H1 (cell line): Measurements from ENCODE around the gene DHCR24. TPM values are rescaled to one million over a fixed set of nuclear protein-coding genes. Genes with fewer than 3 reads are reported as not detected.

ENCODE experiments used
- CTCF ChIA-PET: fragments of 300-600 bp; sonication (Branson Sonifier 250); formaldehyde crosslinking; loops from one replicate; lab custom pipeline; 2021; ENCODE audit not compliant: partially characterized antibody; lab: Charles Lee
- POLR2A ChIA-PET: fragments of 300-600 bp; sonication (Branson Sonifier 250); formaldehyde crosslinking; loops from one replicate; lab custom pipeline; 2021; ENCODE audit warnings: inconsistent platforms; ENCODE audit not compliant: partially characterized antibody; lab: Charles Lee
- DNase-seq, 2 experiments: peaks; one replicate each; pipeline versions ENCODE4 v3.0.0 to v3.0.0-alpha.2; 2010 to 2022; ENCODE audit warnings: low spot score in 2 of 2, low read depth in 1 of 2, mixed read lengths in 1 of 2
- FAIRE-seq: peaks from 2 replicates; lab custom pipeline; 2011; peaks lifted over from hg19 to GRCh38; lab: Jason Lieb, UNC
- H2AFZ ChIP-seq: 2 replicates; pipeline ENCODE4 v1.8.1; 2012; ENCODE audit warnings: low read length, inconsistent platforms
- H2AK5ac ChIP-seq: 2 replicates; pipeline ENCODE4 v1.6.1; 2013; ENCODE audit warnings: low read depth, low read length
- H2BK120ac ChIP-seq: replicated peaks from 2 replicates; pipeline ENCODE3; 2013; ENCODE audit warnings: low read depth, low read length, inconsistent platforms
- H2BK12ac ChIP-seq: 2 replicates; pipeline ENCODE4 v1.6.1; 2013; ENCODE audit warnings: low read depth, low read length
- H2BK15ac ChIP-seq: 2 replicates; pipeline ENCODE4 v1.6.1; 2013; ENCODE audit warnings: low read length
- H2BK20ac ChIP-seq: 2 replicates; pipeline ENCODE4 v1.6.1; 2013; ENCODE audit warnings: low read length
- H2BK5ac ChIP-seq: 2 replicates; pipeline ENCODE4 v1.6.1; 2013; ENCODE audit warnings: low read depth, low read length
- H3K14ac ChIP-seq: 2 replicates; pipeline ENCODE4 v1.6.1; 2013; ENCODE audit warnings: inconsistent platforms; ENCODE audit not compliant: insufficient read length
- H3K18ac ChIP-seq: 2 replicates; pipeline ENCODE4 v1.6.1; 2013; ENCODE audit warnings: low read length; ENCODE audit errors: extremely low read depth
- H3K23ac ChIP-seq: 2 replicates; pipeline ENCODE4 v1.6.1; 2013; ENCODE audit warnings: inconsistent platforms; ENCODE audit not compliant: insufficient read length
- H3K23me2 ChIP-seq: 2 replicates; pipeline ENCODE4 v1.6.1; 2013; ENCODE audit warnings: low read depth, low read length
- H3K27ac ChIP-seq: 2 replicates; pipeline ENCODE4 v1.6.1; 2011; ENCODE audit warnings: low read depth, low read length, inconsistent platforms
- H3K27me3 ChIP-seq, 4 experiments: replicated peaks in 1 of 4; 1 replicate in 1 of 4; 2 replicates in 3 of 4; pipeline versions ENCODE4 v1.6.1 to v1.8.1; 2011 to 2013; ENCODE audit warnings: low read length in 3 of 4, mild to moderate bottlenecking in 3 of 4, inconsistent platforms in 2 of 4, mixed read lengths in 2 of 4, moderate library complexity in 1 of 4; ENCODE audit not compliant: control insufficient read depth in 3 of 4, insufficient read depth in 3 of 4; ENCODE audit errors: extremely low read depth in 1 of 4
- H3K36me3 ChIP-seq, 4 experiments: 2 replicates each; pipeline versions ENCODE4 v1.6.1 to v1.8.1; 2011 to 2013; ENCODE audit warnings: mild to moderate bottlenecking in 4 of 4, low read length in 3 of 4, moderate library complexity in 2 of 4, control low read depth in 1 of 4, inconsistent platforms in 1 of 4; ENCODE audit not compliant: insufficient read depth in 4 of 4, control insufficient read depth in 2 of 4
- H3K4ac ChIP-seq: replicated peaks from 2 replicates; pipeline ENCODE3; 2013; ENCODE audit warnings: low read length, low read depth, mixed read lengths, inconsistent platforms; ENCODE audit not compliant: insufficient read length
- H3K4me1 ChIP-seq, 4 experiments: replicated peaks in 1 of 4; 1 replicate in 1 of 4; 2 replicates in 3 of 4; pipeline versions ENCODE4 v1.6.1 to v1.8.1; 2011 to 2013; ENCODE audit warnings: low read length in 3 of 4, inconsistent platforms in 2 of 4, mixed read lengths in 1 of 4; ENCODE audit not compliant: insufficient read depth in 4 of 4, control insufficient read depth in 3 of 4
- H3K4me2 ChIP-seq, 2 experiments: 2 replicates each; pipeline versions ENCODE4 v1.6.1 to v1.8.1; 2011 to 2013; ENCODE audit warnings: low read depth in 2 of 2, low read length in 2 of 2, control low read depth in 1 of 2, inconsistent platforms in 1 of 2, mild to moderate bottlenecking in 1 of 2; ENCODE audit not compliant: insufficient read depth in 1 of 2
- H3K4me3 ChIP-seq, 4 experiments: fragments of 200-600, 300-600 bp in 1 of 4; sonication (generic), shearing (Covaris generic), sonication (Bioruptor Twin) in 1 of 4; 2 replicates each; pipeline versions ENCODE4 v1.5.1 to v1.8.1; 2011 to 2016; ENCODE audit warnings: low read length in 4 of 4, low read depth in 3 of 4, control low read depth in 2 of 4, inconsistent platforms in 2 of 4, mild to moderate bottlenecking in 2 of 4, mixed read lengths in 1 of 4, moderate library complexity in 1 of 4; ENCODE audit not compliant: insufficient read depth in 2 of 4; ENCODE audit errors: extremely low read depth in 1 of 4
- H3K56ac ChIP-seq: replicated peaks from 2 replicates; pipeline ENCODE3; 2013; ENCODE audit warnings: low read depth, mild to moderate bottlenecking, mixed read lengths, low read length, inconsistent platforms; ENCODE audit not compliant: insufficient read length
- H3K79me1 ChIP-seq: 2 replicates; pipeline ENCODE4 v1.6.1; 2013; ENCODE audit warnings: low read depth, low read length, control low read depth
- H3K79me2 ChIP-seq, 2 experiments: 2 replicates each; pipeline versions ENCODE4 v1.6.1 to v1.8.1; 2012 to 2013; ENCODE audit warnings: low read length in 2 of 2, mild to moderate bottlenecking in 2 of 2, inconsistent platforms in 1 of 2; ENCODE audit not compliant: insufficient read depth in 2 of 2, control insufficient read depth in 1 of 2
- H3K9ac ChIP-seq, 4 experiments: replicated peaks in 1 of 4; 1 replicate in 1 of 4; 2 replicates in 3 of 4; pipeline versions ENCODE4 v1.6.1 to v1.8.1; 2011 to 2013; ENCODE audit warnings: low read depth in 3 of 4, low read length in 3 of 4, control low read depth in 2 of 4, mild to moderate bottlenecking in 2 of 4, moderate library complexity in 2 of 4, inconsistent platforms in 1 of 4; ENCODE audit errors: extremely low read depth in 1 of 4
- H3K9me3 ChIP-seq, 2 experiments: 2 replicates each; pipeline versions ENCODE4 v1.6.1 to v1.8.1; 2012 to 2013; ENCODE audit warnings: mild to moderate bottlenecking in 2 of 2, moderate library complexity in 2 of 2, control low read depth in 1 of 2, inconsistent platforms in 1 of 2, low read depth in 1 of 2, low read length in 1 of 2, mixed read lengths in 1 of 2; ENCODE audit not compliant: insufficient read depth in 2 of 2
- H4K20me1 ChIP-seq, 2 experiments: replicated peaks in 1 of 2; 2 replicates each; pipeline versions ENCODE3 to v1.8.1; 2011 to 2013; ENCODE audit warnings: inconsistent platforms in 2 of 2, low read length in 2 of 2, mild to moderate bottlenecking in 1 of 2; ENCODE audit not compliant: insufficient read depth in 2 of 2, control insufficient read depth in 1 of 2
- H4K5ac ChIP-seq: 2 replicates; pipeline ENCODE4 v1.6.1; 2013; ENCODE audit warnings: low read length, low read depth, mixed read lengths, inconsistent platforms; ENCODE audit not compliant: insufficient read length
- H4K8ac ChIP-seq: 2 replicates; pipeline ENCODE4 v1.8.0; 2013; ENCODE audit warnings: mild to moderate bottlenecking, moderate library complexity, low read length, inconsistent platforms; ENCODE audit not compliant: insufficient read depth; ENCODE audit errors: extremely low read depth
- H4K91ac ChIP-seq: replicated peaks from 2 replicates; pipeline ENCODE3; 2013; ENCODE audit warnings: low read length, mixed read lengths, inconsistent platforms; ENCODE audit not compliant: insufficient read length
- ATF2 ChIP-seq: IDR thresholded peaks from 2 replicates; pipeline ENCODE4 v1.6.1; 2012; ENCODE audit warnings: low read length, inconsistent platforms
- BACH1 ChIP-seq: IDR thresholded peaks from 2 replicates; pipeline ENCODE4 v1.6.1; 2012; ENCODE audit warnings: low read length, improper control_type of control experiment
- BRCA1 ChIP-seq: IDR thresholded peaks from 2 replicates; pipeline ENCODE4 v1.6.1; 2012; ENCODE audit warnings: low read depth, low read length, improper control_type of control experiment
- CHD1 ChIP-seq: IDR thresholded peaks from 2 replicates; pipeline ENCODE4 v1.6.1; 2012; ENCODE audit warnings: low read depth, low read length, improper control_type of control experiment
- CHD2 ChIP-seq: IDR thresholded peaks from 2 replicates; pipeline ENCODE4 v1.6.1; 2012; ENCODE audit warnings: low read length, improper control_type of control experiment
- EZH2 ChIP-seq: fragments of 200-600 bp; sonication (generic); IDR thresholded peaks from 2 replicates; pipeline ENCODE4 v1.7.1; 2012; ENCODE audit warnings: low read depth, mild to moderate bottlenecking, moderate library complexity, low read length, inconsistent platforms; ENCODE audit not compliant: severe bottlenecking
- GABPA ChIP-seq: IDR thresholded peaks from 2 replicates; pipeline ENCODE4 v1.6.1; 2011; ENCODE audit warnings: mild to moderate bottlenecking, low read length, moderate library complexity, borderline replicate concordance; ENCODE audit not compliant: insufficient read depth
- JUN ChIP-seq: IDR thresholded peaks from 2 replicates; pipeline ENCODE4 v1.6.1; 2011; ENCODE audit warnings: low read depth, mild to moderate bottlenecking, improper control_type of control experiment, low read length
- SIX5 ChIP-seq: IDR thresholded peaks from 2 replicates; pipeline ENCODE4 v1.6.1; 2011; ENCODE audit warnings: mild to moderate bottlenecking, low read depth, low read length
- SP1 ChIP-seq: IDR thresholded peaks from 2 replicates; pipeline ENCODE4 v1.6.1; 2011; ENCODE audit warnings: low read depth, low read length
- SP4 ChIP-seq: IDR thresholded peaks from 2 replicates; pipeline ENCODE4 v1.6.1; 2012; ENCODE audit warnings: low read length, inconsistent platforms
- TEAD4 ChIP-seq: IDR thresholded peaks from 2 replicates; pipeline ENCODE4 v1.6.1; 2012; ENCODE audit warnings: low read depth, low read length, inconsistent platforms, mixed read lengths
- WGBS, 2 experiments: shearing (Covaris generic) in 1 of 2; methylation state at CpG; one replicate each; pipeline versions ENCODE4 v1.1.6 to v1.1.7; 2013 to 2015; ENCODE audit warnings: low lambda C conversion rate in 2 of 2, mixed read lengths in 2 of 2, inconsistent platforms in 1 of 2, low coverage in 1 of 2, missing lambda C conversion rate in 1 of 2; ENCODE audit not compliant: insufficient replicate concordance in 2 of 2, insufficient coverage in 1 of 2, insufficient read length in 1 of 2; ENCODE audit errors: extremely low coverage in 1 of 2, missing lambda C conversion rate in 1 of 2; 5-methylcytosine and 5-hydroxymethylcytosine counted together
- polyA plus RNA-seq, 7 experiments: library from polyadenylated mRNA; depleted of rRNA in 3 of 7; stranded (reverse) in 5 of 7; unstranded in 2 of 7; fragments of >200 nt in 5 of 7; fragments of 200-250 nt in 2 of 7; gene quantifications; 1 replicate in 5 of 7; 2 replicates in 1 of 7; 4 replicates in 1 of 7; pipeline versions ENCODE4 v1.2.1 to v1.2.3, GENCODE V29; 2011 to 2013; ENCODE audit warnings: missing spikeins in 2 of 7, mixed read lengths in 2 of 7
- total RNA-seq: library from RNA; stranded (reverse); fragmentation: NEBNext Ultra II Directional; extraction: Animal tissue kit (Norgen Biotek cat#: 25700); gene quantifications from 2 replicates; pipeline ENCODE4 v1.2.1, GENCODE V29; 2021

The DHCR24 gene
- total and polyA plus RNA-seq, 2 of the 8 experiments (the other 6 are each of a cell fraction or from before 2014, with no cell fraction given), result 370 to 419 TPM

GRCh38 chr1:54892586-54892985 is 5.6 kb upstream of the DHCR24 start:
- DNase-seq (no peak), FAIRE-seq (no peak)
- Histone ChIP-seq H3K79me1 (no peaks in the 10 kb centered on the region), H3K27ac (no peak overlapping the region), H2BK20ac (no peak overlapping the region), H4K8ac (no peak overlapping the region), H2BK12ac (no peak overlapping the region), H2BK15ac (no peak overlapping the region), H3K4me3 (no peak overlapping the region), H3K79me2 (no peaks in the 10 kb centered on the region), H3K36me3 (no peaks in the 10 kb centered on the region), H3K18ac (no peak overlapping the region), H3K27me3 (no peaks in the 10 kb centered on the region; a peak in 1 of 7 replicates), H4K91ac (no peak overlapping the region), H3K56ac (no peak overlapping the region), H3K4me2 (no peak overlapping the region), H2AK5ac (no peak overlapping the region), H4K5ac (no peak overlapping the region), H3K23ac (no peak overlapping the region), H3K4me1 (peaks cover 5 to 8% (median 7%) of the 10 kb centered on the region in 4 experiments; a peak in 6 of 7 replicates), H3K9me3 (no peaks in the 10 kb centered on the region), H3K9ac (no peak overlapping the region), H2AFZ (no peak overlapping the region), H3K4ac (no peak overlapping the region), H4K20me1 (no peaks in the 10 kb centered on the region), H3K14ac (no peak overlapping the region), H3K23me2 (peaks cover 4% of the 10 kb centered on the region), H2BK5ac (no peak overlapping the region), H2BK120ac (no peak overlapping the region)
- TF ChIP-seq TEAD4 (no peak), BRCA1 (no peak), SP1 (no peak), JUN (no peak), SIX5 (no peak), EZH2 (no peak), SP4 (no peak), ATF2 (no peak), GABPA (no peak), CHD2 (no peak), BACH1 (no peak), CHD1 (no peak)
- ChIA-PET CTCF (interaction anchor here (0.8 to 1.5 kb wide), 2 partner anchors 46 to 189 kb away, joined by 3 to 4 read pairs; no protein-coding TSS in a partner anchor), POLR2A (no interaction called here)
- WGBS, 2 experiments, result 78% methylated on average over 1 of the region's 1 CpG; no CpG with 5 or more reads in 1 of the 2 experiments
